ENCODE results near the gene TBK1.

The TBK1 gene

GRCh38 chr12:64452559-64453329 lies 824 bp downstream of the TBK1 start:
- peak; percentile 91 for DNase-seq

GRCh38 chr12:64455506-64455905 lies 3.6 kb downstream of the TBK1 start:
- DNase-seq: no peak

- DNase-seq: no peak
Observed at GRCh38 chr12:64456119-64456518, 4.2 kb downstream of the TBK1 start.

- no peak for DNase-seq
Observed at GRCh38 chr12:64457032-64457431, 5.1 kb downstream of the TBK1 start.

GRCh38 chr12:64457466-64457865 lies 5.5 kb downstream of the TBK1 start:
- DNase-seq: no peak

- DNase-seq: no peak
Observed at GRCh38 chr12:64457923-64458322, 6.0 kb downstream of the TBK1 start.

- no peak for DNase-seq
Observed at GRCh38 chr12:64459394-64459891, 7.5 kb downstream of the TBK1 start.

GRCh38 chr12:64461634-64462414 lies 9.9 kb downstream of the TBK1 start:
- peak; percentile 97 for DNase-seq

- no peak for DNase-seq
Observed at GRCh38 chr12:64466178-64466577, 14.3 kb downstream of the TBK1 start.

- DNase-seq: no peak
Observed at GRCh38 chr12:64468966-64469365, 17.0 kb downstream of the TBK1 start.

GRCh38 chr12:64469455-64470142 lies 17.7 kb downstream of the TBK1 start:
- no peak for DNase-seq

- no peak for DNase-seq
Observed at GRCh38 chr12:64470495-64470894, 18.6 kb downstream of the TBK1 start.

- no peak for DNase-seq
Observed at GRCh38 chr12:64473176-64473575, 21.3 kb downstream of the TBK1 start.

- DNase-seq: no peak
Observed at GRCh38 chr12:64475518-64475917, 23.6 kb downstream of the TBK1 start.

- DNase-seq: no peak
Observed at GRCh38 chr12:64476844-64477243, 24.9 kb downstream of the TBK1 start.

GRCh38 chr12:64478661-64479060 lies 26.7 kb downstream of the TBK1 start:
- DNase-seq: no peak

- no peak for DNase-seq
Observed at GRCh38 chr12:64480148-64480547, 28.2 kb downstream of the TBK1 start.

- no peak for DNase-seq
Observed at GRCh38 chr12:64486657-64487056, 34.7 kb downstream of the TBK1 start.

- DNase-seq: no peak
Observed at GRCh38 chr12:64491718-64492117, 39.8 kb downstream of the TBK1 start.

GRCh38 chr12:64493513-64493912 lies 41.6 kb downstream of the TBK1 start:
- DNase-seq: no peak

- no peak for DNase-seq
Observed at GRCh38 chr12:64494998-64495729, 43.2 kb downstream of the TBK1 start.

GRCh38 chr12:64496839-64497400 lies 45.0 kb downstream of the TBK1 start:
- no peak for DNase-seq
